CD4-positive, alpha-beta T cell (primary cell): ENCODE results near the gene PPM1H. TPM values are rescaled to one million over a fixed set of nuclear protein-coding genes. Genes with fewer than 3 reads are reported as not detected.

ENCODE experiments used
- ATAC-seq: fragments of 200-7000 bp; cut with Tn5 transposase; one replicate; pipeline ENCODE4 v1.10.0; 2022; ENCODE audit warnings: mild to moderate bottlenecking; ENCODE audit not compliant: poor library complexity
- CTCF ChIA-PET: fragments of 350-600 bp; sonication (Branson Sonifier 250); formaldehyde crosslinking; loops from one replicate; lab custom pipeline; 2021; ENCODE audit warnings: antibody characterized with exemption, inconsistent platforms; lab: Charles Lee
- POLR2A ChIA-PET: fragments of 350-600 bp; sonication (Branson Sonifier 250); formaldehyde crosslinking; loops from one replicate; lab custom pipeline; 2021; ENCODE audit warnings: antibody characterized with exemption, inconsistent platforms; lab: Charles Lee
- DNase-seq, 14 experiments: peaks; one replicate each; pipeline ENCODE4 v3.0.0-alpha.2; 2013 to 2020; ENCODE audit warnings: mixed read lengths in 2 of 14
- H3K27ac ChIP-seq, 2 donors: one replicate each; pipeline versions ENCODE4 v1.5.1 to v1.7.0; 2013; ENCODE audit warnings: low read length in 2 of 2, low read depth in 1 of 2, mild to moderate bottlenecking in 1 of 2
- H3K27me3 ChIP-seq, 2 experiments: 1 replicate in 1 of 2; 2 replicates in 1 of 2; pipeline versions ENCODE4 v1.6.1 to v1.7.0; 2013; ENCODE audit warnings: low read length in 2 of 2, control low read depth in 1 of 2, mild to moderate bottlenecking in 1 of 2, moderate library complexity in 1 of 2; ENCODE audit not compliant: insufficient read depth in 2 of 2, control insufficient read depth in 1 of 2
- H3K36me3 ChIP-seq: one replicate; pipeline ENCODE4 v1.6.1; 2013; ENCODE audit warnings: low read length, control low read depth; ENCODE audit not compliant: insufficient read depth
- H3K4me1 ChIP-seq: one replicate; pipeline ENCODE4 v1.6.1; 2013; ENCODE audit warnings: low read length, control low read depth; ENCODE audit not compliant: insufficient read depth
- H3K4me3 ChIP-seq: one replicate; pipeline ENCODE4 v1.5.1; 2013; ENCODE audit warnings: mild to moderate bottlenecking, low read length, moderate library complexity
- H3K9me3 ChIP-seq, 2 experiments: 1 replicate in 1 of 2; 2 replicates in 1 of 2; pipeline versions ENCODE4 v1.6.1 to v1.7.0; 2013; ENCODE audit warnings: low read length in 2 of 2, mild to moderate bottlenecking in 2 of 2, control low read depth in 1 of 2, moderate library complexity in 1 of 2; ENCODE audit not compliant: control insufficient read depth in 1 of 2, insufficient read depth in 1 of 2
- H3K27ac Mint-ChIP-seq: one replicate; pipeline ENCODE4 v1.8.0; 2020; ENCODE audit warnings: mixed read lengths
- H3K27me3 Mint-ChIP-seq: one replicate; pipeline ENCODE4 v1.8.0; 2021; ENCODE audit warnings: mixed read lengths
- H3K36me3 Mint-ChIP-seq: one replicate; pipeline ENCODE4 v1.8.0; 2021; ENCODE audit warnings: low read depth, mixed read lengths
- H3K4me1 Mint-ChIP-seq: one replicate; pipeline ENCODE4 v1.8.0; 2021; ENCODE audit warnings: low read depth, mixed read lengths
- H3K4me3 Mint-ChIP-seq: one replicate; pipeline ENCODE4 v1.8.0; 2020; ENCODE audit warnings: mild to moderate bottlenecking, mixed read lengths
- H3K9me3 Mint-ChIP-seq: one replicate; pipeline ENCODE4 v1.8.0; 2020; ENCODE audit warnings: mixed read lengths
- CTCF ChIP-seq: fragments of 200-600 bp; IDR thresholded peaks from one replicate; pipeline ENCODE4 v1.8.0; 2022; ENCODE audit warnings: antibody characterized with exemption, mild to moderate bottlenecking
- intact Hi-C, 2 experiments: fragments of 100-400 bp; cut with DNase I in 1 of 2; cut with micrococcal nuclease in 1 of 2; formaldehyde crosslinking; loops; one replicate each; pipeline versions ENCODE4 v1.15.1 to v1.9.0; 2023 to 2025; cut with DNase I, micrococcal nuclease
- total RNA-seq, 174 experiments: library from RNA in 2 of 174; stranded (reverse) in 2 of 174; gene quantifications; one replicate each; pipeline ENCODE4 v1.2.3 and lab custom pipeline; 2021 to 2026

The PPM1H gene
- total RNA-seq, 2 experiments from 2014 or later = not detected

GRCh38 chr12:62660756-62661155 lies 274.2 kb downstream of the PPM1H start:
- Histone ChIP-seq H3K9me3 (peaks cover 0 to 3% of the 10 kb centered on the region in 2 experiments), H3K4me3 (no peak overlapping the region), H3K4me1 (no peaks in the 10 kb centered on the region), H3K27me3 (no peaks in the 10 kb centered on the region), H3K27ac (no peak overlapping the region), H3K36me3 (no peaks in the 10 kb centered on the region)
- POLR2A ChIA-PET = no interaction called here
- DNase-seq = no peak
- no peaks in the 10 kb centered on the region for H3K9me3 Mint-ChIP-seq
- no peak for TF ChIP-seq CTCF
- CTCF ChIA-PET = no interaction called here
- no peak overlapping the region for H3K4me3 Mint-ChIP-seq
- no peaks in the 10 kb centered on the region for H3K36me3 Mint-ChIP-seq
- no peaks in the 10 kb centered on the region for H3K4me1 Mint-ChIP-seq
- intact Hi-C loops = no loop called here
- peaks cover 4% of the 10 kb centered on the region for H3K27me3 Mint-ChIP-seq
- no peak overlapping the region for H3K27ac Mint-ChIP-seq
- no peak for ATAC-seq

GRCh38 chr12:62659453-62660295 lies 275.3 kb downstream of the PPM1H start:
- Histone ChIP-seq H3K27ac (no peak overlapping the region), H3K27me3 (no peaks in the 10 kb centered on the region), H3K36me3 (no peaks in the 10 kb centered on the region), H3K4me3 (no peak overlapping the region), H3K4me1 (peaks cover 3% of the 10 kb centered on the region), H3K9me3 (peaks cover 0 to 3% of the 10 kb centered on the region in 2 experiments)
- DNase-seq = no peak
- ChIA-PET CTCF (no interaction called here), POLR2A (no interaction called here)
- no peak for TF ChIP-seq CTCF
- no peak overlapping the region for H3K4me3 Mint-ChIP-seq
- no peak overlapping the region for H3K27ac Mint-ChIP-seq
- intact Hi-C loops = no loop called here
- peaks cover 4% of the 10 kb centered on the region for H3K27me3 Mint-ChIP-seq
- no peaks in the 10 kb centered on the region for H3K9me3 Mint-ChIP-seq
- no peak for ATAC-seq
- no peaks in the 10 kb centered on the region for H3K4me1 Mint-ChIP-seq
- H3K36me3 Mint-ChIP-seq = no peaks in the 10 kb centered on the region

GRCh38 chr12:62658910-62659309 lies 276.0 kb downstream of the PPM1H start:
- ATAC-seq = no peak
- Mint-ChIP-seq H3K36me3 (no peaks in the 10 kb centered on the region), H3K4me3 (no peak overlapping the region), H3K9me3 (no peaks in the 10 kb centered on the region), H3K27me3 (peaks cover 4% of the 10 kb centered on the region), H3K4me1 (no peaks in the 10 kb centered on the region), H3K27ac (no peak overlapping the region)
- no peak for TF ChIP-seq CTCF
- no peak for DNase-seq
- no peak overlapping the region for H3K4me3 ChIP-seq
- no peaks in the 10 kb centered on the region for H3K27me3 ChIP-seq
- peaks cover 0 to 3% of the 10 kb centered on the region in 2 experiments for H3K9me3 ChIP-seq
- H3K27ac ChIP-seq = no peak overlapping the region
- POLR2A ChIA-PET = no interaction called here
- H3K4me1 ChIP-seq = peaks cover 8% of the 10 kb centered on the region
- H3K36me3 ChIP-seq = no peaks in the 10 kb centered on the region
- intact Hi-C loops = no loop called here
- CTCF ChIA-PET = no interaction called here
